Erythroblast (primary cell): Measurements from ENCODE around the gene CPD.
"Not testable (repeated sequence)": the region's sequence is repeated elsewhere in the genome, so short reads cannot be mapped to it uniquely, and the experiment has no call there.

ENCODE experiments used
- DNase-seq, 2 experiments: peaks; one replicate each; lab custom pipeline; 2025; lab: John Stamatoyannopoulos, UW
- GATA1 ChIP-seq: IDR thresholded peaks from 2 replicates; pipeline ENCODE4 v1.6.1; 2011; ENCODE audit warnings: low read depth, mild to moderate bottlenecking, control low read depth, low read length, moderate library complexity
- POLR2A ChIP-seq: IDR thresholded peaks from 2 replicates; pipeline ENCODE4 v1.6.1; 2011; ENCODE audit warnings: mild to moderate bottlenecking, low read length

The CPD gene

DNA sequence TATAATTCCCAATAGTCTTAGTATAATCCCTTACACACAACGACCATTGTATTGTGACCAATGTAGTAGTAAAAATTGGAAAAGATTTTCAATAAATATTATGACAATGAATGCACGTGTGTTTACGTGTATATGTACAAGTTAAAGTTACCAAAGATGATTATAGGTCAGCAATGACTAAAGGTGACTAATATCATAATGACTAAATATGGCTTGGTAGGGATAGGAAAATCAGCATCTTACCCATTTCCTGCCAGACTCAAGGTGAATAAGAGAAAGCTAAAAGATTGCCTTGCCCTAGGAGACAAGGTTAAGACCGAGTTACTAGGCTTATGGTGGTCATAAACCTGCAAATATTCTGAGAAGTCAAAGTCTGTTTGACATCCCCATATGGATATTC lies 34.4 kb downstream of the CPD start:
- DNase-seq: no peak
- TF ChIP-seq POLR2A: no peak
- TF ChIP-seq GATA1: no peak

DNA sequence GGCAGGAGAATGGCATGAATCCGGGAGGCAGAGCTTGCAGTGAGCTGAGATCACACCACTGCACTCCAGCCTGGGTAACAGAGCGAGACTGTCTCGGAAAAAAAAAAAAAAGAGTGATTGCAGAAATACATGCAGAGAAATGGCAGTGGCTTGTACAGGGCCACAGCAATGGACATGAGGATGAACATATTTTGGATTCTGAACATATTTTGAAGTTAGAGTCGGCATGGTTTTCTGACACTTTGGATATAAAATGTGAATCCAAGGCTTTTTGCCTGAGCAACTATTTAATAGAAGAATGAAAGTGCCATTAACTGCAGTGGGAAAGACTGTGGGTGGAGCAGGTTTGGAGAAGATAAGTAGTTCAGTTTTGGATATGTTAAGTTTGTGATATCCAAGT lies 35.8 kb downstream of the CPD start:
- TF ChIP-seq GATA1 (no peak), POLR2A (no peak)
- DNase-seq: no peak

DNA sequence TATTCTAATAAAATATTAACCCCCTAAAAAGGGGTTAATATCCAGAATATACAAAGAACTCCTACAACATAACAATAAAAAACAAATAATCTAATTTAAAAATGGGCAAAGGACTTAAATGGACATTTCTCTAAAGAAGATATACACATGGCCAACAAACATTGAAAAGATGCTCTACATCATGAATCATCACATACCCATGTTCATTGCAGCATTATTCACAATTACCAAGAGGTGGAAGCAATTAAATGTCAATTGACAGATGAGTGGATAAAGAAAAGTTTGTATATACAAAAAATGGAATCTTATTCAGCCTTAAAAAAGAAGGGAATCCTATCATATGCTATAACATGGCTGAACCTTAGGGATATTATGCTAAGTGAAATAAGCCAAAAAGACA lies 36.8 kb downstream of the CPD start:
- no peak for DNase-seq

DNA sequence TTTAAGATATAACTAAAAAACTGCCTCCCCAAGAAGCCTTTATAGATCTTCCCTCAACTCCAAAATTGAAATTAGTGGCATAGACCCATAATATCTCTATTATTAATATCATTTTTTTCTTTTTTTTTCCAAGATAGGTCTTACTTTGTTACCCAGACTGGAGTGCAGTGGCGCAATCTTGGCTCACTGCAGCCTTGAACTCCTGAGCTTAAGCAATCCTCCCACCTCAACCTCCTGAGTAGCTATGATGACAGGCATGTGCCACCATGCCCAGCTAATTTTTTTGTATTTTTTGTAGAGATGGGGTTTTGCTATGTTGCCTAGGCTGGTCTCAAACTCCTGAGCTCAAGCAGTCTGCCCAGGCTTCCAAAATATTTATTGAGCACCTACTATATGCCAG lies 39.3 kb downstream of the CPD start:
- not testable (repeated sequence) for DNase-seq

More for the DNA sequence above, 36.8 kb downstream of the CPD start:
- no peak for TF ChIP-seq GATA1
- no peak for TF ChIP-seq POLR2A

DNA sequence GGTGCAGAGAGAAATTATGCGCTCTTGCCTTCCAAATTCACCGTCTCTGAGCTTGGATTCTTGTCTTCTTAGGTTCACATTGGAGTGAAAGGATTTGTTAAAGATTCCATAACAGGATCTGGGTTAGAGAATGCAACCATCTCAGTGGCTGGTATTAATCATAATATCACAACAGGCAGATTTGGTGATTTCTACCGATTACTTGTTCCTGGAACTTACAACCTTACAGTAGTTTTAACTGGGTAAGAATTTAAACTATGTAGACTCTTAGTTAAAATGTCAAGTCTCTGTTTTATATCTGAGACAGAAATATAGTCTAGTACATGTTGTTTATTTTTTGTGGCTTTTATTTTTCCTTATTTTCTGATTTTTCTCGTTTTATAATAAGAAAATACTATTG lies 42.9 kb downstream of the CPD start:
- TF ChIP-seq POLR2A: no peak
- TF ChIP-seq GATA1: no peak
- no peak for DNase-seq

DNA sequence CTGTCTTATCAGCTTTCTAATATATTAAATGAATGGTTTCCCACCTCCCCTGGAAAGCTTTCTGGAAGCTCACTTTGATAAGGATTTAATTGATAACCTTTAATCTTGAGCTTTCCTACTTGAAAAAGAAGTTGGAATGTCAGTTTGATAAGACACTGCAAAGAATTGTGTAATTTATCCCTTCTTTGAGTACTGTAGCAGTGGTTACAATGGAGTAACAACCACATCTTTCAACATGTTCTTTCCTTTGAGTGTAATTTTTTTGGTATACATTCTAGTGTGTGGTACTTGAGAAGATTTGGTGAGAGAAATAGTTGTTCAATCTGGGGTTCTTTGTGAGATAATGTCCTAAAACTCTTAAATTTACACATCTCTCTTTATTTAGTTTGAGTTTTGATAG lies 43.4 kb downstream of the CPD start:
- no peak for DNase-seq
- TF ChIP-seq GATA1 (no peak), POLR2A (no peak)

DNA sequence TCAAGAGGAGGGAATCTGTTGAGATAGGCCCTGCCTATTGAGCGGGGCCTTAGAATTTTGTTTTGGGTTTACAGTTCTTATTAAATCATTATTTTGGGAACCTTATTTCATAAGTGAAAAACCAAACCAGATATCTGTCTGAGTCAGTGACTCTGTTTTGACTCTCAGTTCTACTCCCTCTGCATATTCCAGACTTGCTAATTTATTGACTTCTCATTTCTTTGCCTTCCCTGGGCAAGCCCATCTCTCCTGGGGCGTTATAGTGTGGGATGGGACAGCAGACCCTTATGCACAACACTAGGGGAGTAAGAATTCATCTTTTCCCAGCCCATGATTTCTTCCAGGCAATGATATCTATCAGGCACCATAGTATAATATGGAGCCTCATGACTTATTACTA lies 45.7 kb downstream of the CPD start:
- TF ChIP-seq GATA1 (no peak), POLR2A (no peak)
- DNase-seq: no peak

DNA sequence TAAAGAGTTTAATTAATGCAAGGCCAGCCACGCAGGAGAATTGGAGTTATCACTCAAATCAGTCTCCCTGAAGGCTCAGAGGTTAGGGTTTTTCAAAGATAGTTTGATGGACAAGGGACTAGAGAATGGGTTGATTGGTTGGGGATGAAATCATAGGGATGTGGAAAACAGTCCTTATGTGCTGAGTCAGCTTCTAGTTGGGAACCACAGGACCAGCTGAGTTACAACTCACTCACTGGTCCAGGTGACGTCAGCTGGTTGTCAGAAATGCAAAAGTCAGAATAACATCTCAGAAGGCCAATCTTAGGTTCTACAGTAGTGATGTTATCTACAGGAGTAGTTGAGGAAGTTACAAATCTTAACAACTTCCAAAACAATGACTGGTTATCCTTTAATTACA lies 47.6 kb downstream of the CPD start:
- DNase-seq: no peak
- TF ChIP-seq GATA1 (no peak), POLR2A (no peak)

DNA sequence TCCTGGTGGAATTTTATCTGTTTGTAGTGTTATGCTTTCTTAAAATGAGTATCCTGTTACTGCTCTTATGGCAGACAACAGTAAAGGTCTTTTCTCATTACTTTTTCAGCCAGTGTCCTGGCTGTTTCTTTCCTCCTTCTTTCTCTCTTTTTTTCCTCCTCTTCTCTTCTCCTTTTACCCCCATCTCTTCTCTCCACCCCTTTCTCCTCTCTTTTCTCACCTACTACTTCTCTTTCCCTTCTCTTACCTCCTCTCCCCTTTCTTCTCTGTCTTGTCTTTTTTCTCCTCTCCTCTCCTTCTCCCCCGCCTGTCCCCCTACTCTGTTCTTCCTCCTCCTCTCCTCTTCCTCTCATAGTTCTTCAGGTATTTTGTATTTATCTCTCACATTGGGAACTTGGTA lies 48.9 kb downstream of the CPD start:
- no peak for DNase-seq
- TF ChIP-seq GATA1 (no peak), POLR2A (no peak)

DNA sequence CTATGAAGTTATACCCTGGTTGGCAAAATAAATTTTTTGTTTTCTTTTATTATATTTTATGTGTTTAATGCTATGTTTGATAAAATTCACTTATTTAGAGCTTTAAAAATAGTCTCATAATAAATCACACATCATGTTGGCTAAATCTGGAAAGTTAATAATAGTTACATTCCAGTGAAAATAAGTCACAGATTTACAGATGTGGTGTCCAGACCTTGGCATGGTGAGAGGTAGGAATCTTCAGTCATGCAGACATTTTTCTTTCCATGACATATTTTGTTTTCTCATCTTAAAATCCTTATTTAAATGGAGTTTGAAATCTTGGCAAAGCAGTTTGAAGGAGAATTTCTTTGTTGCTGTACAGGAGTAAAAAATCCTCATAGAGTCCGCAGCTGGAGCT lies 50.4 kb downstream of the CPD start:
- TF ChIP-seq GATA1 (no peak), POLR2A (no peak)
- DNase-seq: no peak

DNA sequence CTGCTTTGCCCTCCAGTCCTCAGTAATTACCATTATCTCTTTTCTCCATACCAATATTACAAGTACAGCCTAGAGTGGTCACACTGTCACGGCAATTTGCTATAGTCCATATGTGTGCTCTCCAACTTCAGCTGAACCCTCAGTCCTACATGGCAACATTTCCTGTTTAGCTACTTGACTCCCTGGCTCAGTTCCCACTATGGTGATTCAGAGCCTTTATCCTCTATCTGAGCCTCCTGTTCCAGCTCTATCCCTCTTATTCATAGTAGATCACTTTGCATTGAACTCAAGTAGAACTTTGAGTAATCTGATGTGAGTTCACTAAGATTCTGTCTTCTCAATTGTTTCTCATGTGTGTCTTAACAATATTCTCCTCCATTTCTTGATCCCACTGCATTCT lies 54.8 kb downstream of the CPD start:
- no peak for TF ChIP-seq POLR2A
- no peak for TF ChIP-seq GATA1
- DNase-seq: peak; percentile 3 to 54

DNA sequence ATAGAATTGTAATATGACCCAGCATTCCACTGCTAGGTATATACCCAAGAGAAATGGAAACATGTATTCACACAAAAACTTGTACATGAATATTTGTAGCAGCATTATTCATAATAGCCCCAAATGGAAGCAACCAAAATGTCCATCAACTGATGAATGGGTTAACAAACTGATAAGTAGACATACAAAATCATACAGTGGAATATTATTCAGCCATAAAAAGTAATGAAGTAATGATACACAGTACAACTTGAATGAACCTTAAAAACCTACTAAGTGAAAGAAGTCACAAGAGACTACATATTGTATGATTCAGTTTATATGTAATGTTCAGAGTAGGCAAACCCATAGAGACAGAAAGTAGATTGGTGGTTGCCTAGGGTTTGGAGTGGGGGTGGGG lies 58.0 kb downstream of the CPD start:
- TF ChIP-seq POLR2A: no peak
- no peak for TF ChIP-seq GATA1
- DNase-seq: no peak

DNA sequence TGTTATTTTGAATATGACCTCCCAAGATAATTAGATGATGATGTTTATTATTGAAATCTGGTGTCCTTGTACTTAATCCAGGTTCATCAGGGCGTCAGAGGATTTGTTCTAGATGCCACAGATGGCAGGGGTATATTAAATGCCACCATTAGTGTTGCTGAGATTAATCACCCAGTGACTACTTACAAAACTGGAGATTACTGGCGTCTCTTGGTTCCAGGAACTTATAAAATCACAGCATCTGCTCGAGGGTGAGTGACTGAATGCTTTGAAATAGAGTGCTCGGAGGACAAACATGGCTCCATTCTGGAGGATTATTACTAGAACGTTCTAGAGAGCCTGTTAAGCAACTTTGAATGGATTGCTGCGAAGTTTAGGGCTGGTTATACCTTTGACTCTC lies 65.0 kb downstream of the CPD start:
- no peak for DNase-seq
- no peak for TF ChIP-seq GATA1
- TF ChIP-seq POLR2A: no peak

DNA sequence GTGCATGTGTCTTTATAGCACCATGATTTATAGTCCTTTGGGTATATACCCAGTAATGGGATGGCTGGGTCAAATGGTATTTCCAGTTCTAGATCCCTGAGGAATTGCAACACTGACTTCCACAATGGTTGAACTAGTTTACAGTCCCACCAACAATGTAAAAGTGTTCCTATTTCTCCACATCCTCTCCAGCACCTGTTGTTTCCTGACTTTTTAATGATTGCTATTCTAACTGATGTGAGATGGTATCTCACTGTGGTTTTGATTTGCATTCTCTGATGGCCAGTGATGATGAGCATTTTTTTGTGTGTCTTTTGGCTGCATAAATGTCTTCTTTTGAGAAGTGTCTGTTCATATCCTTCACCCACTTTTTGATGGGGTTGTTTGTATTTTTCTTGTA lies 67.9 kb downstream of the CPD start:
- not testable (repeated sequence) for DNase-seq

DNA sequence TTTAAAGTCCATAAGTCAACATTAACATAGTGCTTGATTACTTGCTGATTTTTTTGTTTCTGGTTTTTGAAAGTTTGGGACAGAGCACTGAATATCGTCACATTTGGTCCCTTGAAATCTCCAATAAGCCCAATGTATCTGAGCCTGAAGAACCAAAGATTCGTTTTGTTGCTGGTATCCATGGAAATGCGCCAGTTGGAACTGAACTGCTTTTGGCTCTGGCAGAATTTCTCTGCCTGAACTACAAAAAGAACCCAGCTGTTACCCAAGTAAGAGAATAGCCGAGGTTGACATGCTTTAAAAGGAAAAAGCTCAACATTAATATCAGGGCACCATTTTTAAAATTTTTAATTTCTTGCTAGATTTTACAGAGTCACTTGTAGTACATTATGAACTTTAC lies 70.8 kb downstream of the CPD start:
- DNase-seq: no peak
- TF ChIP-seq POLR2A: no peak
- TF ChIP-seq GATA1: no peak
